ENCODE data around the gene RIC8A.

GRCh38 chr11:207863-208180 lies 314 bp downstream of the RIC8A start:
- TF ChIP-seq KLF13 (CRISPR knock-in tag; IDR thresholded peaks at IDR 0.05) (no peak), DPF2 (CRISPR knock-in tag; IDR thresholded peaks at IDR 0.05; ENCODE audit: borderline replicate concordance, low read depth) (no peak)
